OCI-LY7 (cell line): ENCODE data around the gene ARL4A. TPM values are rescaled to one million over a fixed set of nuclear protein-coding genes. Genes with fewer than 3 reads are reported as not detected.

Source experiments
- BruUV-seq: library from RNA; stranded (reverse); fragments of 400-500 nt; replicated peaks from 2 replicates; lab custom pipeline; 2021; lab: Mats Ljungman, UMichigan
- CTCF ChIA-PET: fragments of 300-600 bp; sonication (Branson Sonifier 250); formaldehyde crosslinking; loops from one replicate; lab custom pipeline; 2022; ENCODE audit warnings: antibody characterized with exemption; ENCODE audit not compliant: unreplicated experiment; lab: Charles Lee
- POLR2A ChIA-PET: fragments of 300-600 bp; sonication (Branson Sonifier 250); formaldehyde crosslinking; loops from one replicate; lab custom pipeline; 2022; ENCODE audit warnings: antibody characterized with exemption; lab: Charles Lee
- DNase-seq: peaks from one replicate; pipeline ENCODE4 v3.0.0-alpha.2; 2015; ENCODE audit warnings: low spot score
- H2AFZ ChIP-seq: fragments of 200-600 bp; sonication (generic), shearing (Covaris generic); 2 replicates; pipeline ENCODE4 v1.6.1; 2014; ENCODE audit warnings: mild to moderate bottlenecking, antibody characterized with exemption, low read length, moderate library complexity
- H3K27ac ChIP-seq: fragments of 200-600 bp; sonication (generic); 2 replicates; pipeline ENCODE4 v1.5.1; 2014; ENCODE audit warnings: mixed run types, low read depth, mild to moderate bottlenecking, moderate library complexity, low read length, inconsistent platforms; ENCODE audit not compliant: poor library complexity, severe bottlenecking
- H3K36me3 ChIP-seq: fragments of 200-600 bp; sonication (generic); 2 replicates; pipeline ENCODE4 v1.6.1; 2014; ENCODE audit warnings: mild to moderate bottlenecking, antibody characterized with exemption, low read length, moderate library complexity, mixed read lengths; ENCODE audit not compliant: insufficient read depth
- H3K4me1 ChIP-seq: fragments of 200-600 bp; sonication (generic); 2 replicates; pipeline ENCODE4 v1.5.1; 2014; ENCODE audit warnings: mild to moderate bottlenecking, low read length; ENCODE audit not compliant: insufficient read depth, poor library complexity, severe bottlenecking
- H3K4me2 ChIP-seq: fragments of 200-600 bp; sonication (generic); 2 replicates; pipeline ENCODE4 v1.6.1; 2014; ENCODE audit warnings: mild to moderate bottlenecking, low read length
- H3K4me3 ChIP-seq: fragments of 200-600 bp; sonication (generic); 2 replicates; pipeline ENCODE4 v1.5.1; 2014; ENCODE audit warnings: mild to moderate bottlenecking, low read depth, low read length; ENCODE audit not compliant: poor library complexity, severe bottlenecking
- H3K79me2 ChIP-seq: fragments of 200-600 bp; sonication (generic); 2 replicates; pipeline ENCODE4 v1.6.1; 2016; ENCODE audit warnings: low read depth, mild to moderate bottlenecking, low read length, moderate library complexity, mixed read lengths; ENCODE audit not compliant: insufficient read depth
- H3K9me2 ChIP-seq: fragments of 200-600 bp; sonication (generic); 2 replicates; pipeline ENCODE4 v1.6.1; 2016; ENCODE audit warnings: mild to moderate bottlenecking, low read length, mixed read lengths; ENCODE audit not compliant: insufficient read depth
- H3K9me3 ChIP-seq: fragments of 200-600 bp; sonication (generic); 2 replicates; pipeline ENCODE4 v1.6.1; 2014; ENCODE audit warnings: mild to moderate bottlenecking, mixed run types, low read length, mixed read lengths
- H4K20me1 ChIP-seq: fragments of 200-600 bp; sonication (generic); 2 replicates; pipeline ENCODE4 v1.6.1; 2014; ENCODE audit warnings: mild to moderate bottlenecking, antibody characterized with exemption, low read length, moderate library complexity, mixed read lengths; ENCODE audit not compliant: insufficient read depth
- EZH2phosphoT487 ChIP-seq: fragments of 200-600 bp; sonication (generic); IDR thresholded peaks from 2 replicates; pipeline ENCODE4 v1.6.1; 2018; ENCODE audit warnings: low read depth, borderline replicate concordance, mild to moderate bottlenecking, mixed run types, antibody characterized with exemption, low read length, moderate library complexity, mixed read lengths
- intact Hi-C: fragments of 100-400 bp; cut with micrococcal nuclease; formaldehyde crosslinking; loops from one replicate; pipeline ENCODE4 v1.10.0; 2022; ENCODE audit not compliant: unreplicated experiment
- total RNA-seq, 2 experiments: library from RNA; depleted of rRNA in 1 of 2; stranded (reverse); fragments of >200 nt in 1 of 2; shearing (Covaris generic) in 1 of 2; gene quantifications; 2 replicates each; pipeline ENCODE4 v1.2.3, GENCODE V29; 2014 to 2022
- TF ChIP-seq, protein P1 (sequence below): fragments of 200-600 bp; sonication (generic); conservative IDR thresholded peaks from 2 replicates; pipeline ENCODE4 v1.5.1; 2014; ENCODE audit warnings: mild to moderate bottlenecking, antibody characterized with exemption, low read length, moderate library complexity, mixed read lengths

ARL4A gene
- total RNA-seq, 2 experiments from 2014 or later, result 5.5 to 10.1 TPM

DNA sequence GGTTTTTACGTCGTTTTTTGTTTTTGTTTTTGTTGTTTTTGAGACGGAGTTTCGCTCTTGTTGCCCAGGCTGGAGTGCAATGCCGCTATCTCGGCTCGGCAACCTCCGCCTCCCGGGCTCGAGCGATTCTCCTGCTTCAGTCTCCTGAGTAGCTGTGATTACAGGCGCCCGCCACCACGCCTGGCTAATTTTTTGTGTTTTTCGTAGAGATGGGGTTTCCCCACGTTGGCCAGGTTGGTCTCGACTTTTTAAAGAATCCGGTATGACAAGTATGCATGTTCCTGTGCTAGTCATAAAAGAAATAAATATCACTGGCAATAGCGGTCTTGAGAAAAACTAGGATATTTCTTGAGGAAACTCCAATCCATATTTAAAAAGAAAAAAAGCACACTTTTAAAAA lies 2.7 kb upstream of the ARL4A start:
- BruUV-seq, result no TSS peak
- Histone ChIP-seq H2AFZ (0 out of 2 replicates have a peak overlapping the region, but pooled peaks have one; percentile 9), H3K79me2 (peaks cover 7% of the 10 kb centered on the region), H3K9me3 (no peaks in the 10 kb centered on the region; the same call in 1 of the 2 replicates), H3K4me3 (no peak overlapping the region), H4K20me1 (0 out of 2 replicates have a peak, but pooled peaks cover 5% of the 10 kb centered on the region), H3K36me3 (no peaks in the 10 kb centered on the region), H3K9me2 (no peaks in the 10 kb centered on the region), H3K4me1 (peaks cover 14% of the 10 kb centered on the region), H3K4me2 (no peak overlapping the region), H3K27ac (no peak overlapping the region)
- ChIA-PET POLR2A (interaction anchor here (0.6 to 0.7 kb wide), 2 partner anchors 13 to 427 kb away, joined by 3 to 4 read pairs; no protein-coding TSS in a partner anchor), CTCF (interaction anchor here (0.6 kb wide), 1 partner anchor 432 kb away, joined by 3 read pairs; no protein-coding TSS in a partner anchor)
- intact Hi-C loops, result no loop called here
- DNase-seq, result no peak
- no peak for TF ChIP-seq EZH2phosphoT487
- TF ChIP-seq, protein P1, sequence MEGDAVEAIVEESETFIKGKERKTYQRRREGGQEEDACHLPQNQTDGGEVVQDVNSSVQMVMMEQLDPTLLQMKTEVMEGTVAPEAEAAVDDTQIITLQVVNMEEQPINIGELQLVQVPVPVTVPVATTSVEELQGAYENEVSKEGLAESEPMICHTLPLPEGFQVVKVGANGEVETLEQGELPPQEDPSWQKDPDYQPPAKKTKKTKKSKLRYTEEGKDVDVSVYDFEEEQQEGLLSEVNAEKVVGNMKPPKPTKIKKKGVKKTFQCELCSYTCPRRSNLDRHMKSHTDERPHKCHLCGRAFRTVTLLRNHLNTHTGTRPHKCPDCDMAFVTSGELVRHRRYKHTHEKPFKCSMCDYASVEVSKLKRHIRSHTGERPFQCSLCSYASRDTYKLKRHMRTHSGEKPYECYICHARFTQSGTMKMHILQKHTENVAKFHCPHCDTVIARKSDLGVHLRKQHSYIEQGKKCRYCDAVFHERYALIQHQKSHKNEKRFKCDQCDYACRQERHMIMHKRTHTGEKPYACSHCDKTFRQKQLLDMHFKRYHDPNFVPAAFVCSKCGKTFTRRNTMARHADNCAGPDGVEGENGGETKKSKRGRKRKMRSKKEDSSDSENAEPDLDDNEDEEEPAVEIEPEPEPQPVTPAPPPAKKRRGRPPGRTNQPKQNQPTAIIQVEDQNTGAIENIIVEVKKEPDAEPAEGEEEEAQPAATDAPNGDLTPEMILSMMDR, result no peak

DNA sequence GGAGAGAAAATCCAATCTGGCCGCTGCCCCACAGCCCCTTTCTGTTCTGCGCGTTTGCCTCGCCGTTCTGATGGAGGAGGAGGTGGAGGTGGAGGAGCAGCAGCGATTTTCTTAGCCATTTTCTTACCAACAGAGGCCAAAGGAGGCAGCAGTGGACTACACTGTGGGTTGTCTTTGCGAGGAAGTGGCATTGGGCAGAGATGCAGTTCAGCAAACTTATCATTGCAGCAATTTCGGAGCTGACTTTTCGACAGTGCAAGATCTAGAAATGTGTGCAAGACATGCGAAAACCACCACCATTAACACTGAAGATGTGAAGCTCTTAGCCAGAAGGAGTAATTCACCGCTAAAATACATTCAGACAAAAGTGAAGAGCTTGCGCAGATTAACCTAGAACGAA lies 1.9 kb upstream of the ARL4A start:
- H3K4me1 ChIP-seq, result peaks cover 14% of the 10 kb centered on the region
- no peaks in the 10 kb centered on the region; the same call in 1 of the 2 replicates for H3K9me3 ChIP-seq
- no peak overlapping the region for H3K4me3 ChIP-seq
- no peaks in the 10 kb centered on the region for H3K36me3 ChIP-seq
- TF ChIP-seq EZH2phosphoT487, result no peak
- TF ChIP-seq, protein P1, result 0 out of 2 replicates have a peak, but pooled peaks have one; percentile 20
- DNase-seq, result peak; percentile 7
- intact Hi-C loops, result no loop called here
- H2AFZ ChIP-seq, result peak overlapping the region; percentile 97; the same call in 1 of the 2 replicates
- H3K9me2 ChIP-seq, result no peaks in the 10 kb centered on the region
- no TSS peak for BruUV-seq
- H4K20me1 ChIP-seq, result 0 out of 2 replicates have a peak, but pooled peaks cover 5% of the 10 kb centered on the region
- CTCF ChIA-PET, result no interaction called here
- POLR2A ChIA-PET, result no interaction called here
- peaks cover 8% of the 10 kb centered on the region for H3K79me2 ChIP-seq
- no peak overlapping the region for H3K27ac ChIP-seq
- H3K4me2 ChIP-seq, result no peak overlapping the region

DNA sequence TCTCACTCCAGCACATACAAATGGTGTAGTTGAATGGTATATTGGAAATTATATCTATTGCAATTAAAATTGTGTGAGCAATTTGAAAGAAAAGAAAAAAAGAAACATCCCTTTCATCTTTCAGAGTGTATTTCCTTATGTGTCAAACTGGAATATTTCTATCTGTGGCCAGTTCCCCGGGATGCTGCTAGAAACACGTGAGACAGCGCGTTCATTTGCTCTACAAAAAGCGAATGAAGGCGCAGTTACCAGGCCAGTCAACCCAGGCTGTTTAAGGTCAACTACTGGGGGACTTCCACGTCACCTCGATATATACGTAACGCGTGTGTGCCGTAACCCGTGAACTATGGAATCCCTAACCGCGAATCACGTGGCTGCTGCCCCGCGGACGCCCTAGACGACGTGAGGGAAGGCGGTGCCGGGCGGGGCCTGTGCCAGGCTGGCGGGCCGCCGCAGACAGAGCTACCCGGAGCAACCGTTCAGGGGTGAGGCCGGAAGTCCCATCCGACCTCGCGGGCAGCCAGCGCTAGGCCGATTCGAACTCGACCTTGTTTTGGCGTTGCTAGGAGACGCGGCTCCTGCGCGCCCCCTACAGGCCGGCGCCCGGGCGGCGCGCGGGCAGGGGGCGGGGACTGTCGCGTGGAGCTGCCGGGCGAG lies 1.1 kb upstream of the ARL4A start:
- BruUV-seq, result no TSS peak
- peaks cover 8% of the 10 kb centered on the region for H3K79me2 ChIP-seq
- H3K9me3 ChIP-seq, result no peaks in the 10 kb centered on the region; the same call in 1 of the 2 replicates
- TF ChIP-seq, protein P1, result peak; percentile 75
- no peak for TF ChIP-seq EZH2phosphoT487
- H4K20me1 ChIP-seq, result 0 out of 2 replicates have a peak, but pooled peaks cover 5% of the 10 kb centered on the region
- H3K36me3 ChIP-seq, result no peaks in the 10 kb centered on the region
- H3K4me1 ChIP-seq, result peaks cover 14% of the 10 kb centered on the region
- DNase-seq, result peak; percentile 85
- H3K9me2 ChIP-seq, result no peaks in the 10 kb centered on the region
- peak overlapping the region; percentile 78 for H3K4me2 ChIP-seq
- CTCF ChIA-PET, result no interaction called here
- H2AFZ ChIP-seq, result peak overlapping the region; percentile 97
- peak overlapping the region; percentile 79 for H3K27ac ChIP-seq
- POLR2A ChIA-PET, result interaction anchor here (0.6 to 1.0 kb wide), 2 partner anchors 11 to 20 kb away, joined by 3 read pairs; no protein-coding TSS in a partner anchor
- intact Hi-C loops, result no loop called here
- H3K4me3 ChIP-seq, result peak overlapping the region; percentile 82
